H9 (cell line): Measurements from ENCODE around the gene FLRT2. TPM values are rescaled to one million over a fixed set of nuclear protein-coding genes. Genes with fewer than 3 reads are reported as not detected.

Source experiments
- DNase-seq: peaks from one replicate; pipeline ENCODE4 v3.0.0-alpha.2; 2017
- H2AFZ ChIP-seq: one replicate; pipeline ENCODE4 v1.6.1; 2013; ENCODE audit warnings: mild to moderate bottlenecking, low read length, control low read depth, moderate library complexity
- H2AK5ac ChIP-seq: 2 replicates; pipeline ENCODE4 v1.6.1; 2013; ENCODE audit warnings: low read length, control low read depth, mixed read lengths; ENCODE audit not compliant: insufficient read length
- H2BK120ac ChIP-seq: one replicate; pipeline ENCODE4 v1.6.1; 2013; ENCODE audit warnings: low read depth, mild to moderate bottlenecking, low read length, control low read depth, inconsistent platforms; ENCODE audit not compliant: poor library complexity, severe bottlenecking
- H2BK12ac ChIP-seq: 2 replicates; pipeline ENCODE4 v1.6.1; 2013; ENCODE audit warnings: low read length, control low read depth, mixed read lengths, low read depth; ENCODE audit not compliant: insufficient read length
- H2BK15ac ChIP-seq: 2 replicates; pipeline ENCODE4 v1.6.1; 2013; ENCODE audit warnings: low read depth, low read length, control low read depth
- H2BK20ac ChIP-seq: one replicate; pipeline ENCODE4 v1.6.1; 2013; ENCODE audit warnings: low read depth, mild to moderate bottlenecking, low read length, control low read depth, inconsistent platforms; ENCODE audit not compliant: poor library complexity, severe bottlenecking
- H2BK5ac ChIP-seq: 2 replicates; pipeline ENCODE4 v1.6.1; 2013; ENCODE audit warnings: low read length, control low read depth, mixed read lengths; ENCODE audit not compliant: insufficient read length
- H3K14ac ChIP-seq: 2 replicates; pipeline ENCODE4 v1.6.1; 2013; ENCODE audit warnings: low read length, control low read depth; ENCODE audit not compliant: insufficient read depth
- H3K18ac ChIP-seq: 2 replicates; pipeline ENCODE4 v1.6.1; 2013; ENCODE audit warnings: low read depth, mild to moderate bottlenecking, mixed read lengths, low read length, control low read depth; ENCODE audit not compliant: insufficient read length
- H3K23ac ChIP-seq: 2 replicates; pipeline ENCODE4 v1.6.1; 2013; ENCODE audit warnings: low read length, control low read depth, mixed read lengths, low read depth; ENCODE audit not compliant: insufficient read length
- H3K23me2 ChIP-seq: 2 replicates; pipeline ENCODE4 v1.6.1; 2013; ENCODE audit warnings: low read depth, mild to moderate bottlenecking, mixed read lengths, low read length, control low read depth; ENCODE audit not compliant: insufficient read length, poor library complexity, severe bottlenecking
- H3K27ac ChIP-seq: 2 replicates; pipeline ENCODE4 v1.5.1; 2013; ENCODE audit warnings: low read length, control low read depth, mixed read lengths, low read depth; ENCODE audit not compliant: insufficient read length
- H3K27me3 ChIP-seq: 2 replicates; pipeline ENCODE4 v1.6.1; 2013; ENCODE audit warnings: low read length, control low read depth, inconsistent platforms; ENCODE audit not compliant: insufficient read depth
- H3K4ac ChIP-seq: 2 replicates; pipeline ENCODE4 v1.6.1; 2013; ENCODE audit warnings: low read depth, mild to moderate bottlenecking, control low read depth, inconsistent platforms, low read length, moderate library complexity
- H3K4me1 ChIP-seq: 2 replicates; pipeline ENCODE4 v1.6.1; 2013; ENCODE audit warnings: low read length, control low read depth, inconsistent platforms; ENCODE audit not compliant: insufficient read depth
- H3K4me2 ChIP-seq: 2 replicates; pipeline ENCODE4 v1.6.1; 2013; ENCODE audit warnings: low read length, control low read depth, mixed read lengths; ENCODE audit not compliant: insufficient read length, insufficient read depth
- H3K56ac ChIP-seq: 2 replicates; pipeline ENCODE4 v1.6.1; 2013; ENCODE audit warnings: low read depth, mild to moderate bottlenecking, mixed read lengths, low read length, control low read depth; ENCODE audit not compliant: insufficient read length
- H3K79me1 ChIP-seq: 2 replicates; pipeline ENCODE4 v1.6.1; 2013; ENCODE audit warnings: low read depth, mild to moderate bottlenecking, moderate library complexity, low read length, control low read depth, inconsistent platforms; ENCODE audit not compliant: insufficient read depth, poor library complexity, severe bottlenecking
- H3K79me2 ChIP-seq: 2 replicates; pipeline ENCODE4 v1.6.1; 2013; ENCODE audit warnings: low read length, control low read depth, inconsistent platforms; ENCODE audit not compliant: insufficient read depth
- H3K9ac ChIP-seq: 2 replicates; pipeline ENCODE4 v1.6.1; 2013; ENCODE audit warnings: low read length, control low read depth, mixed read lengths; ENCODE audit not compliant: insufficient read length; ENCODE audit errors: extremely low read depth
- H3K9me3 ChIP-seq: one replicate; pipeline ENCODE4 v1.6.1; 2013; ENCODE audit warnings: low read depth, low read length, inconsistent platforms; ENCODE audit not compliant: control insufficient read depth
- H3T11ph ChIP-seq: one replicate; pipeline ENCODE4 v1.6.1; 2013; ENCODE audit warnings: mild to moderate bottlenecking, low read length, control low read depth, inconsistent platforms
- H4K20me1 ChIP-seq: one replicate; pipeline ENCODE4 v1.6.1; 2013; ENCODE audit not compliant: control insufficient read depth, insufficient read length, insufficient read depth
- H4K5ac ChIP-seq: 2 replicates; pipeline ENCODE4 v1.6.1; 2013; ENCODE audit warnings: low read depth, mild to moderate bottlenecking, mixed read lengths, low read length, control low read depth; ENCODE audit not compliant: insufficient read length
- H4K8ac ChIP-seq: replicated peaks from 2 replicates; pipeline ENCODE4 v1.6.1; 2013; ENCODE audit warnings: low read length, control low read depth, mixed read lengths, low read depth; ENCODE audit not compliant: insufficient read length
- H4K91ac ChIP-seq: 2 replicates; pipeline ENCODE4 v1.6.1; 2013; ENCODE audit warnings: low read depth, mild to moderate bottlenecking, moderate library complexity, mixed read lengths, low read length, control low read depth; ENCODE audit not compliant: insufficient read length
- H3K27ac Mint-ChIP-seq, 3 experiments: 2 replicates in 2 of 3; 3 replicates in 1 of 3; pipeline ENCODE4 v1.8.0; 2020 to 2021; ENCODE audit warnings: mixed read lengths in 3 of 3, mild to moderate bottlenecking in 1 of 3, moderate library complexity in 1 of 3
- H3K27me3 Mint-ChIP-seq: 2 replicates; pipeline ENCODE4 v1.8.0; 2021; ENCODE audit warnings: low read depth, mild to moderate bottlenecking, moderate library complexity, mixed read lengths
- H3K36me3 Mint-ChIP-seq, 3 experiments: 2 replicates in 2 of 3; 3 replicates in 1 of 3; pipeline ENCODE4 v1.8.0; 2020 to 2021; ENCODE audit warnings: low read depth in 3 of 3, mixed read lengths in 3 of 3; ENCODE audit not compliant: insufficient read depth in 1 of 3
- H3K4me1 Mint-ChIP-seq, 2 experiments: 2 replicates each; pipeline ENCODE4 v1.8.0; 2020; ENCODE audit warnings: mixed read lengths in 2 of 2
- H3K4me3 Mint-ChIP-seq, 2 experiments: 2 replicates in 1 of 2; 3 replicates in 1 of 2; pipeline ENCODE4 v1.8.0; 2020 to 2021; ENCODE audit warnings: mild to moderate bottlenecking in 2 of 2, mixed read lengths in 2 of 2, moderate library complexity in 1 of 2
- H3K9me3 Mint-ChIP-seq, 2 experiments: 2 replicates in 1 of 2; 3 replicates in 1 of 2; pipeline ENCODE4 v1.8.0; 2020; ENCODE audit warnings: mild to moderate bottlenecking in 2 of 2, mixed read lengths in 2 of 2, moderate library complexity in 1 of 2
- CTCF ChIP-seq: fragments of 200-600 bp; sonication (generic); conservative IDR thresholded peaks from 3 replicates; pipeline ENCODE4 v1.8.0; 2021; ENCODE audit warnings: antibody characterized with exemption, mild to moderate bottlenecking
- total RNA-seq: library from RNA; stranded (reverse); gene quantifications from 2 replicates; pipeline ENCODE4 v1.2.1, GENCODE V29; 2021

FLRT2 gene
- total RNA-seq, 1 experiment from 2014 or later = 3.3 TPM

GRCh38 chr14:85634205-85634604, 104.3 kb downstream of the FLRT2 start:
- Histone ChIP-seq H3K79me2 (no peaks in the 10 kb centered on the region), H4K5ac (no peak overlapping the region), H3K9me3 (no peaks in the 10 kb centered on the region), H2BK20ac (no peak overlapping the region), H3K56ac (no peak overlapping the region), H2BK15ac (no peak overlapping the region), H2BK12ac (no peak overlapping the region), H4K8ac (no peak overlapping the region), H3T11ph (no peak overlapping the region), H2BK5ac (no peak overlapping the region), H3K27ac (no peak overlapping the region), H3K79me1 (no peaks in the 10 kb centered on the region), H3K4me1 (no peaks in the 10 kb centered on the region), H3K23ac (no peak overlapping the region), H3K18ac (no peak overlapping the region), H4K20me1 (no peaks in the 10 kb centered on the region), H3K23me2 (no peaks in the 10 kb centered on the region), H3K4ac (no peak overlapping the region), H3K27me3 (no peaks in the 10 kb centered on the region), H4K91ac (no peak overlapping the region), H2AFZ (no peak overlapping the region), H3K4me2 (no peak overlapping the region), H2AK5ac (no peak overlapping the region), H2BK120ac (no peak overlapping the region), H3K9ac (no peak overlapping the region), H3K14ac (no peak overlapping the region)
- H3K27ac Mint-ChIP-seq = no peak overlapping the region
- no peaks in the 10 kb centered on the region for H3K9me3 Mint-ChIP-seq
- no peaks in the 10 kb centered on the region for H3K4me1 Mint-ChIP-seq
- no peak for TF ChIP-seq CTCF
- no peaks in the 10 kb centered on the region for H3K36me3 Mint-ChIP-seq
- H3K4me3 Mint-ChIP-seq = no peak overlapping the region
- DNase-seq = no peak
- H3K27me3 Mint-ChIP-seq = no peaks in the 10 kb centered on the region
